ENCODE data around the gene MCM7. TPM values are rescaled to one million over a fixed set of nuclear protein-coding genes. Genes with fewer than 3 reads are reported as not detected.

The MCM7 gene
- total and polyA plus RNA-seq, 10 of the 15 experiments (the other 5 are each of a cell fraction or from before 2014, with no cell fraction given): 183 to 383 (median 244) TPM

- H3K27ac ChIP-seq (ENCODE audit: control insufficient read depth, insufficient read depth): peak overlapping the region; percentile 84
- WGBS (ENCODE audit: insufficient coverage, insufficient replicate concordance, low lambda C conversion rate, missing lambda C conversion rate): 6% methylated on average over 7 of the region's 7 CpGs
- TF ChIP-seq KDM1A (IDR thresholded peaks at IDR 0.05; ENCODE audit: borderline replicate concordance) (no peak), YY1 (IDR thresholded peaks at IDR 0.05; ENCODE audit: low read depth, low read length) (no peak), YBX1 (IDR thresholded peaks at IDR 0.05) (peak; percentile 15; the same call in 1 of the 2 replicates), TCF3 (IDR thresholded peaks at IDR 0.05; ENCODE audit: borderline replicate concordance, insufficient read depth, low read depth, low read length) (no peak)
- no peak for ATAC-seq
- peaks cover 6% of the 10 kb centered on the region for H3K4me1 ChIP-seq (ENCODE audit: control insufficient read depth, insufficient read depth, low read length)
- H3K79me2 ChIP-seq (ENCODE audit: control insufficient read depth, insufficient read depth, low read length): peaks cover 10% of the 10 kb centered on the region
- peaks cover 19 to 33% of the 10 kb centered on the region in 2 experiments for H3K36me3 ChIP-seq (ENCODE audit: control insufficient read depth in 2 of 2, insufficient read depth in 2 of 2, low read length in 1 of 2)
- POLR2A ChIA-PET: interaction anchor here (0.8 to 3.9 kb wide), 3 partner anchors 9 to 41 kb away, joined by 3 to 39 read pairs (median 3); partner anchors contain the start of genes AP4M1 and MCM7
- H3K4me3 ChIP-seq: peak overlapping the region; percentile 92
- H2AFZ ChIP-seq (ENCODE audit: control insufficient read depth, low read depth, low read length): peak overlapping the region; percentile 94
- CTCF ChIA-PET: interaction anchor here (0.8 to 1.3 kb wide), 3 partner anchors 11 to 43 kb away, joined by 3 to 4 read pairs (median 4); partner anchors contain the start of gene MCM7
- in situ Hi-C loops (cut with MboI): no loop called here
- H3K9me3 ChIP-seq (replicated peaks; ENCODE audit: control insufficient read depth, insufficient read depth, low read length): no peaks in the 10 kb centered on the region
- H3K27me3 ChIP-seq (replicated peaks in 1 of 2; ENCODE audit: control insufficient read depth in 2 of 2, insufficient read depth in 2 of 2, low read length in 1 of 2): no peaks in the 10 kb centered on the region
- H4K20me1 ChIP-seq (ENCODE audit: control insufficient read depth, insufficient read depth): no peaks in the 10 kb centered on the region
- SMC1A ChIA-PET (ENCODE audit: uncharacterized antibody, unreplicated experiment): interaction anchor here (0.9 to 1.4 kb wide), 2 partner anchors 10 to 12 kb away, joined by 3 to 4 read pairs; partner anchors contain the start of genes AP4M1 and MCM7
- H3K9ac ChIP-seq (ENCODE audit: control insufficient read depth, insufficient read depth, low read length): peak overlapping the region; percentile 90
- no peak for DNase-seq (ENCODE audit: low read depth, low spot score)
- RAD21 ChIA-PET (ENCODE audit: unreplicated experiment): no interaction called here
- intact Hi-C loops (cut with micrococcal nuclease; ENCODE audit: unreplicated experiment): loop anchor here (10.0 kb wide), 1 partner anchor 175 kb away; the partner anchor contains the start of gene TRIM4
- no peak for FAIRE-seq
- peak overlapping the region; percentile 85 for H3K4me2 ChIP-seq (ENCODE audit: control insufficient read depth, insufficient read depth)
- BruUV-seq (replicated peaks): TSS peak; percentile 73
Observed at GRCh38 chr7:100089458-100090196, 11.6 kb downstream of the MCM7 start.
